Smooth muscle cell (in vitro differentiated cells): Measurements from ENCODE around the gene SRMS. TPM values are rescaled to one million over a fixed set of nuclear protein-coding genes. Genes with fewer than 3 reads are reported as not detected.

ENCODE experiments used
- DNase-seq: peaks from one replicate; lab custom pipeline; 2025; ENCODE audit not compliant: unreplicated experiment; lab: John Stamatoyannopoulos, UW
- H2AFZ ChIP-seq: fragments of 200-600 bp; sonication (generic); 2 replicates; pipeline ENCODE4 v1.6.0; 2016; ENCODE audit warnings: antibody characterized with exemption, low read depth, mild to moderate bottlenecking
- H3F3A ChIP-seq: fragments of 200-600 bp; sonication (generic); 2 replicates; pipeline ENCODE4 v1.6.0; 2017; ENCODE audit warnings: antibody characterized with exemption, low read depth
- H3K27ac ChIP-seq: fragments of 200-600 bp; sonication (generic); 2 replicates; pipeline ENCODE4 v1.5.1; 2016; ENCODE audit warnings: low read depth, mild to moderate bottlenecking
- H3K27me3 ChIP-seq: fragments of 200-600 bp; sonication (generic); 2 replicates; pipeline ENCODE4 v1.6.1; 2016; ENCODE audit warnings: low read depth, mild to moderate bottlenecking
- H3K36me3 ChIP-seq: fragments of 200-600 bp; sonication (generic); 2 replicates; pipeline ENCODE4 v1.5.1; 2016; ENCODE audit warnings: low read depth
- H3K4me1 ChIP-seq: fragments of 200-600 bp; sonication (generic); 2 replicates; pipeline ENCODE4 v1.5.1; 2016; ENCODE audit warnings: low read depth
- H3K4me2 ChIP-seq: fragments of 200-600 bp; sonication (generic); 2 replicates; pipeline ENCODE4 v1.6.0; 2016; ENCODE audit warnings: mild to moderate bottlenecking
- H3K4me3 ChIP-seq: fragments of 200-600 bp; sonication (generic); 2 replicates; pipeline ENCODE4 v1.5.1; 2016; ENCODE audit warnings: mild to moderate bottlenecking
- H3K79me2 ChIP-seq: fragments of 200-600 bp; sonication (generic); 2 replicates; pipeline ENCODE4 v1.6.0; 2016; ENCODE audit warnings: low read depth, mild to moderate bottlenecking
- H3K9ac ChIP-seq: fragments of 200-600 bp; sonication (generic); 2 replicates; pipeline ENCODE4 v1.6.0; 2016; ENCODE audit warnings: low read depth
- H3K9me3 ChIP-seq: fragments of 200-600 bp; sonication (generic); replicated peaks from 2 replicates; pipeline ENCODE4 v1.5.1; 2016; ENCODE audit warnings: low read depth
- H4K20me1 ChIP-seq: fragments of 200-600 bp; sonication (generic); 2 replicates; pipeline ENCODE4 v1.6.0; 2016; ENCODE audit warnings: low read depth
- CTCF ChIP-seq: fragments of 200-600 bp; sonication (generic); IDR thresholded peaks from 2 replicates; pipeline ENCODE4 v1.5.1; 2017; ENCODE audit warnings: borderline replicate concordance, mild to moderate bottlenecking, antibody characterized with exemption; ENCODE audit not compliant: insufficient read depth, poor library complexity, severe bottlenecking
- WGBS: methylation state at CpG from one replicate; pipeline ENCODE4 v1.1.7; 2016; ENCODE audit warnings: low lambda C conversion rate; 5-methylcytosine and 5-hydroxymethylcytosine counted together
- polyA plus RNA-seq: library from polyadenylated mRNA; unstranded; fragments of >200 nt; fragmentation: Nextera tagmentation; extraction: Ambion mirVana; gene quantifications from 2 replicates; pipeline ENCODE4 v1.2.1, GENCODE V29; 2016
- total RNA-seq: library from RNA; depleted of rRNA; stranded (reverse); fragments of >200 nt; gene quantifications from 2 replicates; pipeline ENCODE4 v1.2.3, GENCODE V29; 2014

SRMS gene
- total and polyA plus RNA-seq, 2 experiments from 2014 or later, result not detected

- Histone ChIP-seq H3K27ac (no peak overlapping the region), H3K9ac (no peak overlapping the region), H3K27me3 (no peaks in the 10 kb centered on the region), H3K4me3 (no peak overlapping the region), H3K9me3 (no peaks in the 10 kb centered on the region), H2AFZ (no peak overlapping the region), H3K4me1 (peaks cover 8% of the 10 kb centered on the region), H3K36me3 (no peaks in the 10 kb centered on the region), H4K20me1 (no peaks in the 10 kb centered on the region), H3K79me2 (no peaks in the 10 kb centered on the region), H3F3A (peaks cover 18% of the 10 kb centered on the region), H3K4me2 (no peak overlapping the region)
- no peak for TF ChIP-seq CTCF
- 42% methylated on average over 15 of the region's 15 CpGs for WGBS
- DNase-seq, result no peak
Observed at GRCh38 chr20:63552481-63553249, 5.1 kb upstream of the SRMS start.

GRCh38 chr20:63551068-63551467, 3.5 kb upstream of the SRMS start:
- no peak for DNase-seq
- no peak overlapping the region for H2AFZ ChIP-seq
- no peaks in the 10 kb centered on the region for H3K36me3 ChIP-seq
- no peaks in the 10 kb centered on the region for H3K9me3 ChIP-seq
- peaks cover 18% of the 10 kb centered on the region for H3F3A ChIP-seq
- no peak overlapping the region for H3K27ac ChIP-seq
- no peaks in the 10 kb centered on the region for H3K79me2 ChIP-seq
- peaks cover 8% of the 10 kb centered on the region for H3K4me1 ChIP-seq
- H3K4me3 ChIP-seq, result no peak overlapping the region
- H3K4me2 ChIP-seq, result no peak overlapping the region
- WGBS, result 58% methylated on average over 9 of the region's 9 CpGs
- no peaks in the 10 kb centered on the region for H3K27me3 ChIP-seq
- H4K20me1 ChIP-seq, result no peaks in the 10 kb centered on the region
- no peak for TF ChIP-seq CTCF
- H3K9ac ChIP-seq, result no peak overlapping the region

GRCh38 chr20:63549679-63550282, 2.2 kb upstream of the SRMS start:
- TF ChIP-seq CTCF, result no peak
- Histone ChIP-seq H3K27ac (no peak overlapping the region), H2AFZ (no peak overlapping the region), H3K4me2 (no peak overlapping the region), H3K79me2 (no peaks in the 10 kb centered on the region), H4K20me1 (no peaks in the 10 kb centered on the region), H3K27me3 (no peaks in the 10 kb centered on the region), H3K9ac (no peak overlapping the region), H3K4me1 (peaks cover 7% of the 10 kb centered on the region), H3K4me3 (no peak overlapping the region), H3K36me3 (no peaks in the 10 kb centered on the region), H3K9me3 (no peaks in the 10 kb centered on the region), H3F3A (peaks cover 16% of the 10 kb centered on the region)
- 94% methylated on average over 4 of the region's 18 CpGs for WGBS
- no peak for DNase-seq
